HuH-7.5 (cell line): ENCODE measurements around the gene MYOD1.

ENCODE experiments used
- DNase-seq: peaks from one replicate; pipeline ENCODE4 v3.0.0; 2011; ENCODE audit warnings: low spot score

Gene MYOD1

DNA sequence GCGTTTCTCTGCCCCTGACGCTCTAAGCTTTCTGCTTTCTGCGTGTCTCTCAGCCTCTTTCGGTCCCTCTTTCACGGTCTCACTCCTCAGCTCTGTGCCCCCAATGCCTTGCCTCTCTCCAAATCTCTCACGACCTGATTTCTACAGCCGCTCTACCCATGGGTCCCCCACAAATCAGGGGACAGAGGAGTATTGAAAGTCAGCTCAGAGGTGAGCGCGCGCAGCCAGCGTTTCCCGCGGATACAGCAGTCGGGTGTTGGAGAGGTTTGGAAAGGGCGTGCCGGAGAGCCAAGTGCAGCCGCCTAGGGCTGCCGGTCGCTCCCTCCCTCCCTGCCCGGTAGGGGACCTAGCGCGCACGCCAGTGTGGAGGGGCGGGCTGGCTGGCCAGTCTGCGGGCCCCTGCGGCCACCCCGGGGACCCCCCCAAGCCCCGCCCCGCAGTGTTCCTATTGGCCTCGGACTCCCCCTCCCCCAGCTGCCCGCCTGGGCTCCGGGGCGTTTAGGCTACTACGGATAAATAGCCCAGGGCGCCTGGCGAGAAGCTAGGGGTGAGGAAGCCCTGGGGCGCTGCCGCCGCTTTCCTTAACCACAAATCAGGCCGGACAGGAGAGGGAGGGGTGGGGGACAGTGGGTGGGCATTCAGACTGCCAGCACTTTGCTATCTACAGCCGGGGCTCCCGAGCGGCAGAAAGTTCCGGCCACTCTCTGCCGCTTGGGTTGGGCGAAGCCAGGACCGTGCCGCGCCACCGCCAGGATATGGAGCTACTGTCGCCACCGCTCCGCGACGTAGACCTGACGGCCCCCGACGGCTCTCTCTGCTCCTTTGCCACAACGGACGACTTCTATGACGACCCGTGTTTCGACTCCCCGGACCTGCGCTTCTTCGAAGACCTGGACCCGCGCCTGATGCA lies at the start of gene MYOD1:
MYOD1 (plus strand) TSS at position 544 of the 910 bp plus-strand sequence; CDS start at position 756, 212 bp downstream.
- DNase-seq = no peak

DNA sequence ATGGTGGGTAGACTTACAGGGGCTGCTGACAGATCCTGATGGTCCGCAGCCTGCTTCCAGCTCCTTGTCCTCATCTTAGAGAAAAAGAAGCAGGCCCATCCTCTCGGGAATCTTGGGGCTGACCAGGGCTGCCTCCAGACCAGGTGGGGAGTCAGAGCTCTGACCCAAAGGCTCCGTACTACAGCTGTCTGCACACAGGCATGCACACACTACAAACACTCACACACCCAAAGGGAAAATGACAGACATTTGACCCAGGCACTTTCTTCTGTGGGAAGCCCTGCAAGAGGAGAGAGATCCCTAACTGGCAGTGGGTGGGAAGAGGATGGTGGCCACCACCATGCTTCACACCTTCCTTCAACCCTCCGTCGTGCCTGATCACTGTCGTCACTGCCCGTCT lies 46.9 kb upstream of the MYOD1 start:
- no peak for DNase-seq

DNA sequence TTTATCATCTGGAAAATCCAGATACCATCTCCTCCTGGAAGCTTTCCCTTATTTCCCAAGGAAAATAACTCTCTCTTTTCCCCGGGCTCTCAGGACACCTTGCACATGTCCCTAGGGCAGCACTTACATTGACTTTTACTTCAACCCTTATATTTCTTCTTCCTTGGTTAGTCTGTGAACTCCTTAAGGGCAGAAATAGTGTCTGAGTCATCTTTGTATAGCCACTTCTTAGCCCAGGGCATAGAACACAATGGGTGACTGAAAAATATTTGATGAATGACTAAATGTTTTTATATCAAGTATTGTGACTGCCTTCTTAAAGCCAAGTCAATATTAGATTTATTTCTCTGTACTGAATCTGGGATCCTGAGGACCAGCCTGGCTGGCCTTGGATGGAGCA lies 45.4 kb upstream of the MYOD1 start:
- no peak for DNase-seq

DNA sequence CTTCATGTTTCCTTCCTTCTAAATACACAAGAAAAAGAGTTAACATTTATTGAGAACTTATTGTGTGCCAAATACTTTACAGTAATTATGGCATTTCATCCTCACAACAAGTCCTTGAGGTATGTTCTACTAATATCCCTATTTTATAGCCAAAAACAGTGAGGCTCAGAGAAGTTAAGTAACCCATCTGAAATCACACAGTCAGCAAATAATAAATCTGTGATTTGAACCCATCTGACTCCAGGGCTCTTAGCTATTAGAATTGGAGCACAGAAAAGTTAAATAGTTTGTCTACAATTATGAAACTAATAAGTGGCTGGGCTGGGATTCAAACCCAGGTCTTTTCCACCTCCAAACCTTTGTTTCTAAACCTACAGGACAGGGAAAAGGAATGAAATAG lies 36.5 kb upstream of the MYOD1 start:
- DNase-seq = no peak

DNA sequence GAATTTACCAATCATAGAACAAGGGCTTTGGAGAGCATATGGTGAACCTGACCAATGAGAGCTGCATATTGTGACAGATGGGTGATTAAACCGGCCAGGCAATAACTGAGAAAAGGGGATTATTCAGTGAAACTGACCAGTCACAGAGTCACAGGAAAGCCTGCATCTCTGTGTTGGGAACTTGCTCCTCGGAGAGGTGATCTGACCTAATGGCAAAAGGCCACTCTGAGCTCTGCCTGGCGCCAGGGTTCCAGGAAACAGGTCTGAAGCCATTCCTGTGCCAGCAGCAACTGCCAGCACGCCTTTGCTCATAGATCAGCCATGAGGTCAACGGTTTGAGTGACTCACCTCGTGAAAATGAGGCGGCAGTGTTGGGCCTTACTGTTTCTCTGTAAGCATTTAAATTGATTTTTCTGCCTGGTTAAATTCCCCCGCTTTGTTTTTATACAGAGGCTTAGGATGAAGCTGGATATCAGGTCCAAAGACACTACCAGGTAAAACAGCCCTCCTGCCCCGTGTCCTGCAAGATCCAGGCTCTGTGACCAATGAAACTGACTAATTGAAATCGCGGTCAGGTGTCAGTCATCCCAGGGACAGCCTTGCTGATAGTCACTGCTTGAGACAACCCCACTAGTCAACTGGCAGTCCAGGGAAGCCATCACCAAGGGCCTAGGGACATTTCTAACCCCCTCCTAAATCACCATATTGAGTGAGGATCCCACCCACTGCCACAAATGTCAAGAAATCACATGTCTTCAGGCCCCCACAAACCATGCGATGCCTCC lies 35.8 kb upstream of the MYOD1 start:
- no peak for DNase-seq

DNA sequence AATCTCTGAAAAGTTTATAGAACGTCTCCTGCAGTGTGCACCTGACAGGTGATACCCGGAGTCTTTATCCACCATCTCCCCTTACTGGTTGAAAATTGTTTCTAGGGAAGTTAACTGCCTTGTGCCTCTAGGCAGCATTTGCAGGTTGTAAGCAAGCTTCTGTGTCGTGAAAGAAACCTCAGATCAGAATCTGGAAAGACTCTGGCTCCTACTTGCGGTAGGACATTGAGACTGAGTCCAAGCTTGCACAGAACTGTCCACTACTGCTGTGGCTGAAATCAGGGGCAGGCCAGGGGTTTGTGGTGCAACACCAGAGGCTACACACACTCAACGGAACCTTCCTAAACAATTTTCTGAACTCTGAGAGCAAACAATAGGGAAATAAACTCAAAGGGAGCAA lies 34.8 kb upstream of the MYOD1 start:
- DNase-seq = no peak

DNA sequence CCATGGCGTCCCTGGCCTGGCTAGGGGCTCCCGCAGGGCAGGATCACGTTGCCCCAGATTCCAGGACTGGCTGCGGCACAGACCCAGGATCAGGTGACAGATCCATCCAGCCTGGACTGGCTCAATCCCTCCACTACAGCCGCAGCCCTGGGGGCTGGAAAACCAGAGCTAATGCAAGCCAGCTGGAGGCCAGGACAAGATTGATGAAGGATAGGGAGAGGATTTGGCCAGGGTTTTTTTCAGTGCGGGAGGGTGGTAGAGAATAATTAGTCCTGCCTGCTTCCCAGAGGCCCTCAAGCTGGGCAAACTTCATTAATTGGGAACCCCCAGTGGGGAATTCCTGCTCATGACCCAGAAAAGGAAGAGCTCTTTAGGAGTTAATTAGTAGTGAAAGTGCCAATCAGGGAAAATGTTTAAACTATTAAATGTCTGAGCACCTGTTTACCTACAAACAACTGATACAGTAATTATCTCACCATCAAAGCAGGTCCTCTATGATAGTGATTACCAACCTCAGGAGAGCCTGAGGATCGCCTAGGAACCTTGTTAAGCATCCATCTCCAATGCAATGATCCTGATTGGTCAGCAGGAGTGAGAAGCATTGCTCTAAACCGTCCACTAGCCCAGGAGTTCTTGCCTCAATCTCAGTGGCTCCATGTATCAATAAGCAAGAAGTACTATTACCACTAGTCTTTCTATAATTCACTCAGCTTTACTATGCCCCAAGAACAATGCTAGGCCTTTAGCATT lies 33.0 kb upstream of the MYOD1 start:
- DNase-seq = no peak

DNA sequence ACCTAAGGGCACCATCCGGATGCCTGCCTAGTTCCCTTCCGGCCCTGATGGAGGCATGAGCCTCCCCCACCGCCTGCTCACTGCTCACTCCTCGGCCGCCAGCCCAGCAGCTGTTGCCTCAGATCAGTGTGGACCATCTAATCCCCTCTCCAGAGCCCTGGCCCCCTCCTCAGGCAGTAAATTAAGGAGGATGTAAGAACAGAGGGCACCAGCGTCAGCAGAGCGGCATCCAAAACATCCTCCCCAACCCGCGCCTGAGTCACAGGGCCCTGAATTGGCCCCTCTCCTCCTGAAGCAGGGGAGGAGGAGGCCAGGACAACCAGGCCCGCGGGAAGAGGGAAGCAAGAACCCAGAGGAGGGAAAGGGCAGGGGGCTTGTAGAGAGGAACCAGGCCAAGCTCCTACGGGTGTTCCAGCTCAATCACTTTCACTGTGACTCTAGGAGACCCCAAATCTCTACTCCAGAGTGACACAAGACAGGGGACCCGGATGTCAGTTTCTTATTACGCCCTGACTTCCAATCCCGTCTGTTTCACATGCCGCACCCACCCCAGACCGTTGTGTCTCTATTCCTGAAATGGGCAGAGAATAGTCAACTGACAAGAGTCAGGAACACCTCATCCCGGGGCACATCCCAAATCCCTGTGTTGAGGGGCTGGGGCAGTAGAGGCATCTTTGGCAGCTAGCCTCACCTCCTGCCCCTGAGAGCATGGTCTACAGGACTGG lies 31.3 kb upstream of the MYOD1 start:
- no peak for DNase-seq

DNA sequence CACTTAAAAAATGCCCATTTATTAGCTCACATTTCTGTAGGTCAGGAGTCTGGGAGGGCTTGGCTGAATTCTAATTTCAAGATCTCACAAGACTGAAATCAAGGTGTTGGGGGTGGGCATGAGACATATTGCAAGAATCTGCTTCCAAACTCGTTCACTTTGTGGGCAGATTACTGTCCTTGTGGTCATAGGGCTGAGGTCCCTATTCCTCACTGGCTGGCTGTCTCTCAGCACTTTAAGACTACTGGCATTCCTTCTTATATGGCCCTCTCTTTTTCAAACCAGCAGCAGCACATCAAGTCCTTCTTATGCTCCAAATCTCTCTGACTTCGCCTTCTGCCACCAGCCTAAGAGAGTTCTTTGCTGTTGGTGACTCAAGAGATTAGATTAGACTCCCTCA lies 27.8 kb upstream of the MYOD1 start:
- no peak for DNase-seq

DNA sequence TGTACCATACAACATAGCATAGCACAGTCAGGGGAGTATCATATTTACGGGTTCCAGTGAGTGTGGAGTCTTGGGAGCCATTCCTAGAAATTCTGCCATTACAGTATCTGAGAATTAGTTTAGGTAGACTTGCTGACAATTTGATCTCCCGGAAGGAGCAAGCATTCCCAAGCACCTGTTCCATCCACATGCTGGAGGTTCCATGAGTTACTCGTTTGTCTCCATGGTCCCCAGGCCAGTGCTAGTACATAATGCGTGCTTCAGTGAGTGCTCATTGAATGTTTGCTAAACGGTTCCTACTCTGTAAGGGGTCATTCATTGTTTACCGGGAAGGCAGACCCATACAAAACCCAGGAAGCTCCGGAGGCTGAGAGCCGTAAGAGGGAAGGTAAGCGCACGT lies 27.4 kb upstream of the MYOD1 start:
- DNase-seq = no peak

DNA sequence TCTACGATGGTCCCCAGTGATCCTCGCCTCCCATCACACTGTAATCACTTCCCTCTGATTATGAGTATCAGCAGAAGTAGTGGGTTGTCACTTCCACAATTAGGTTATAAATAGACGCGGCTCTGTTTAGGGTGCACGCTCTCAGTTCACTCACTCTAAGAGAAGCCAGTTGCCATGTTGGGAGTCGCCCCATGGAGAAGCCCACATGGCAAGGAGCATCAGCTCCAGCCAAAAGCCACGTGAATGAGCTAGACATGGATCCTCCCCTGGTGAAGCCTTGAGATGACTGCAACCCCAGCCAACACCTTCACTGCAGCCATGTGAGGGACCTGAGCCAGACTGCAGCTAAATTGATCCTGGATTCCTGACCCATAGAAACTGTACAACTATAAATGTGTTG lies 26.4 kb upstream of the MYOD1 start:
- DNase-seq = no peak

DNA sequence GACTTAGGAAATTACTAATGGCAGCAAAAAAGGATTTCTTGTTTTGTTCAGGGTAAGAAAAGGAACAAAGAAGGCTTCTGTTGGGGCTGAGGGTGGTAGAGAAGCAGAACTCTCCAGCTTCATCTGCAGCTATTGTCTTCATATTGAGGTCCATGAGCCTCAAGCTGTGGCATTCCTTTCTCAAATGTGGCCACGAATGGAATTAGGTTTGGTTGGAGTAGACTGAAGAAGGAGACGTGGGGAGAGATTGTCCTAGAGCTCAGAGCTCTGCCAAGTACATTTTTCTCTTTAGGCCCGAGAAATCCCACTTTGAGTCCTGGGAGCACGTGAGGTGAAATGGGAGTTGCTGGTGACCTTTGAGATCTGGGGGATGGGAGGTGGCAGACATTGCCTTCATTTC lies 25.8 kb upstream of the MYOD1 start:
- DNase-seq = no peak

DNA sequence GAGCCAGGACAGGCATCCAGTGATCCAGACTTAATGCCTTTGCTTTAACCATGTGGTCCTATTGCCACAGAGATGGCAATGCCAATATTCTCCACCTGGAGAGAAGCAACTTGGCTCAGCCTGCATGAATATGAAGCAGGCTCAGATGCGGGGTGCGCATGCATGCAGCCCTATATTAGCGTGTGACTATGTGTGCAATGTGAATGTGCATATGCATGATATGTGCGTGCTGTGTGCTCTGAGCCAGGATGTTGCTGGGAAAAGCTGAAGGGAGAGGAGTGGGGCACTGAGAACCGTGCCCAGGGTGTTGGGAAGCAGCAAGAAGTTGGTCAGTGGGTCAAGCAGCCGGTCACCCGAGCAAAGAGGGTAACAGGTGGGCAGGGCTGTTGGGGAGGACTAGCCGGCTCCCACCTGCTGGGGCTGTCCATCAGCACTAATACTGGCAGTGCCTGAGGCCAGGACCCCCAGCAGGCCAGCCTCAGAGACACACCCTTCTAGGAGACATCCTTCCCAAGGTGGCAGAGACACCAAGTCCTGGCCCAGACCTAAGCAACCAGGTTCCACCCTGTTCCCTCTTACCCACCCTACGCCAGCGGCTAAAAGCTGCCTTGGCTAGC lies 24.8 kb upstream of the MYOD1 start:
- DNase-seq = no peak

DNA sequence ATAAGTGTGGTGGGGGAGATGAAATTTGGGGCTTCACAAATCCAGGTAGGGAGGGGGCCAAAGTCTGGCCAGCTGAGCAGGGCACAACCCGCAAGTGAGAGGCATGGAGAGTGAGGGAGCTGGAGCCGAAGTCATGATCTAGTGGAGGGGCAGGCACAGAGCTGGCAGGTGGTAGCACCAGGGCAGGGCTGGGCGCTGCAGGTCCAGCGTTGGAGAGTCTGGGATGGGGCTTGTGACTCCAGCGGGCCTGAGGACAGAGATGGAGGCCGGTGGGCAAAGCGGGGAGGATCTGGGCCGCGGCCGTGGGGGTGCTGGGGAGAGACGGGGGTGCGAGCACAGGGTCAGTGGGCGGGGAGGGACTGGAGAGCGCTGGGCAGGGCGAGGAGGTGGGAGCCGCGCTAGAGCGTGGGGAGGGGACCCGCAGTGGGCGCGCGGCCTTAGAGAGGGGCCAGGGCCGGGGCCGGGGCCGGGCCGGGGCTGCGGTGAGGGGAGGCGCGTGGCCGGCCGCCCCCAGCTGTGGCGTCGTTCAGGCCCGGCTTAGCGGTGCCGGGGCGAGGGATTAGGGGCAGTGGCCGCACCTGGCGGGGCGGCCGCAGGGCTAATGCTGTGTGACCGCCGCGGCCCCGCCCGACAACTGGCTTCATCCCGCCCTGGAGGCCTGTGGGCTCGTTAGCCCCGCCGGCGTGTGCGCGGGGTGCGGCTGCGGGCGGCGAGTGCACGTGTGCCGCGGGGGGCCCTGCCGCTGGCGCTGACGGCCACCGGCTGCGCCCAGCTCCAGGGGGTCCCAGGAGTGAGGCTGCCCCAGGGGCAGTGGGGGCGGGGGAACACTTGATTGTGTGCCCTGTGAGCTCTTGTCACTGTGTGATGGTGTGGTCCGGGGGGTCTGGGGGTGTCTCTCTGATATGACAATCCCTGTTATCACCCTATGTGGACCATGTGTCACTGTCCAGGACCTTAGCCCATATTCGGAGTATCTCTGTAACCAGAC lies 23.6 kb upstream of the MYOD1 start:
- no peak for DNase-seq

DNA sequence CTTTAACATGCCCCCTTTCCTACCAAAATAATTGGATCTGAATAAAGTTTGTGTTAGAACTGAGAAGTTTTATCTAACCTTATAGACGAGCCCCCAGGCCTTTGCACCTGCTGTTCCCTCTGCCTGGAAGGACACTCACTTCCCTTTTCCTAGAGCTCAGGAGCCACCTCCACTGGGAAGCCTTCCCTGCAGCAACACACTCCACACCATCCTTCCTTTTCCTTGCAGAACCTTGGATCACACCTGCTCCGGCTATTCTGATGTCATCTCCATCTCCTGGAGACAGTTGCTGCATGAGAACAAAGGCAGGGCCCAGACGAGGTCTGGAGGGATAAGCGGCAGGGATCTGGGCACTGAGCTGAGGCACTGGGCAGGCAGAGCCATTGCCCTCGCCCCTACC lies 22.6 kb upstream of the MYOD1 start:
- no peak for DNase-seq

DNA sequence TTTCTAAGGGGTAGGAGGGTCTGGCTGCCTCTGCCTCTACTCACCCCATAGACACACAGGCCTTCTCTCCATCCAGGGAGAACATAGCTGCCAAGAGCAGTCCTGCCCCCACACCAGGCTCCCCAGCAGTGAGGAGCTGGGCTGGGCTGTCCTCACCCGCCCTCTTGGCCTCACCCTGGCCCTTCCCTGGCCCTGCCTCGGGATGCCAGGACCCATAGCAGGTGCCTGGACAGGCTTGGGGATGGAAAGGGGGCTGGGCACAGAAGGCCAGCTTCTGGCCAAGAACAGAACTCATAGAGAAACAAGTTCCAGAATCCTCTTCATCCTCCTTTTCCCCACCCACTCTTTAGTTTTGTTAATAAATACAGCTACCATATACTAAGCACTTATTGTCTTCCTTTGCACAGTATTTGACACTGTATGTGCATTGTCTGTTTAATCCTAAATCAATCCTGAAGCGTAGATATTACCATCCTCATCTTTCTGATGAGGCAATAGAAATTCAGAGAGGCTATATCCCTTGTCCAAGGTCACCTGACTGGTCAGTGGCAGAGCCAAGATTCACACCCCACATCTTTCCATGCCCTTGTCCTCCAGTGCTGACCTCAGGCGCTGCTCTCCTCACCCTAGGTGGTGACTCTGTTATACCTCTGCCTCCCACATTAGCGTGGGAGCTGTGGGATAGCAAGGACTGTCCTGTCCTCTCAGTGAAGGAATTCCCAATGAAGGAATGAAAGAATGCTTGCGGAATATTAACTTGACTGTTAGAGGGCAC lies 22.0 kb upstream of the MYOD1 start:
- no peak for DNase-seq

DNA sequence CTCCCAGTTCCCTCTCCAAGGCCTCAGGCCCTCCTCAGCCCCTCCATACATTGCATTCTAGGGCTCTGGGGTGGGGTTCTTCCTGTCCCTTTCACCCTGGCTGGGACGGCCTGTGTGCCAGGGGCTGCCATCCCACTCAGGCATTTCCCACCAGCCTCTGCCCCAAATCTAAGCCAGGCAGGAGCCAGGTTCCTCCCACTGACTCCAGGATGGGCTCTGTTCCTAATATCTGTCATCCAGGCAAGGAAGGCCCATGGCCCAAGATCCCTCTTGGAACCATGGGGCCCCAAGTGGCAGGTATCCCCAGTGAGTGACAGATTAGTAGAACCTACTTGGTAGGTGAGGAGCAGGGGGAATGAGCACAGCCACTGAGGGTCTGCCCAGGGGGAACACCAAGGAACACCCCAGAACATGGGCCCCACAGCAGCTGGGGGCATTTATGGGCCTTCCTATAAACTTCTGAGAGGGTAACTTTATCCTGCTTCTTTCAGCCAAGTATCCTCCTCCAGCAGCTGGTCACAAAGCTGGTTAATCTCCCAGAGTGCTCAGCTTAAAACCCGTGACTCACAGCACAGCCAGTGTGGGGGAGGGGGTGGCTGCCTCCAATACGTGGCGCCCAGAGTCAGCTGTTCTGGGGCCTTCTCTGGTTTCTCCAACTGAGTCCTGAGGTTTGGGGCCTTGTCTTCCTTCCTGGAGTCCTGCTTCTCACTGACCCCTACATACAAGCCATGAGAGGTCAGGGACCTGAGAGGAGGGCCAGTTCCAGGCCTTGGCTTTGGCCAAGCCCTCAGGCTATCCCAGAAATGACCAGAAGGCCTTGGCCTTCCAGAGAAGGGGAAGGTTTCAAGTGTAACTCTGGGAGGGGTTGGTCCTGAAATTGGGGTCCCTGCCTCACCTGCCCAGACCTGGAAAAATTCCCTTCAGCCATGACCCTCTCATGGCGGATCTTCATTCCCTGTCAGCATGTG lies 19.9 kb upstream of the MYOD1 start:
- DNase-seq = no peak

DNA sequence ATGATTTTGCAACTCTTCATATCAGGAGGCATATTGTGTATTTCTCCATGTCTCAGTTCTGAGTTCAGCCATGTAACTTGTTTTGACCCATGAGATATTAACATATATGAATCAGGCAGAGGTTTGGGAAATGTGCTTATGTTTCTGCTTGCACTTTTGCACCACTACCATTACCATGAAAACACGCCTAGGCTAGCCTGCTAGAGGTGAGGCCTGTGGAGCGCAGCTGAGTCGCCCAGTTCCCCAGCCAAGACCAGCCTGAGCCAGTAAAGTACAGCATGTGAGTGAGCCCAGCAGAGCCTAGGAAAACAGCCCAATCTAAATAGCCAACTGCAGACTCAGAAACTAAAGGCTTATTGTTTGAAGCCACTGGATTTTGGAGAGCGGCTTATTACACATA lies 18.4 kb upstream of the MYOD1 start:
- DNase-seq = no peak
